Skin epidermis (tissue), 12 donors: ENCODE results near the gene SENP1.

Experiments used
- H3K27ac ChIP-seq, 21 experiments: fragments of 200-600 bp; sonication (generic) in 11 of 21; one replicate each; pipeline ENCODE4 v1.5.0; 2020; ENCODE audit warnings: mild to moderate bottlenecking in 3 of 21, inconsistent platforms in 2 of 21, moderate library complexity in 2 of 21
- H3K4me3 ChIP-seq, 7 experiments: fragments of 200-600 bp; sonication (generic) in 2 of 7; one replicate each; pipeline ENCODE4 v1.5.0; 2020; ENCODE audit warnings: inconsistent platforms in 2 of 7, mild to moderate bottlenecking in 2 of 7, moderate library complexity in 1 of 7

The SENP1 gene

GRCh38 chr12:48024735-48025134, 81.1 kb downstream of the SENP1 start:
- Histone ChIP-seq H3K4me3 (no peak overlapping the region), H3K27ac (no peak overlapping the region)

- Histone ChIP-seq H3K4me3 (no peak overlapping the region), H3K27ac (no peak overlapping the region)
Measured at GRCh38 chr12:48023386-48023785, 82.5 kb downstream of the SENP1 start.

GRCh38 chr12:48022676-48023385, 83.0 kb downstream of the SENP1 start:
- no peak overlapping the region for H3K4me3 ChIP-seq
- no peak overlapping the region for H3K27ac ChIP-seq

GRCh38 chr12:48022180-48022521, 83.7 kb downstream of the SENP1 start:
- H3K27ac ChIP-seq: no peak overlapping the region

GRCh38 chr12:48021485-48022179, 84.2 kb downstream of the SENP1 start:
- H3K4me3 ChIP-seq: no peak overlapping the region
- H3K27ac ChIP-seq: no peak overlapping the region

More at GRCh38 chr12:48022180-48022521, 83.7 kb downstream of the SENP1 start:
- H3K4me3 ChIP-seq: no peak overlapping the region

- H3K4me3 ChIP-seq: no peak overlapping the region
- H3K27ac ChIP-seq: no peak overlapping the region
Measured at GRCh38 chr12:48019639-48020265, 86.1 kb downstream of the SENP1 start.

GRCh38 chr12:48018618-48018995, 87.3 kb downstream of the SENP1 start:
- H3K4me3 ChIP-seq: no peak overlapping the region
- no peak overlapping the region for H3K27ac ChIP-seq

GRCh38 chr12:48017921-48018617, 87.8 kb downstream of the SENP1 start:
- no peak overlapping the region for H3K27ac ChIP-seq
- no peak overlapping the region for H3K4me3 ChIP-seq

- Histone ChIP-seq H3K27ac (no peak overlapping the region), H3K4me3 (no peak overlapping the region)
Measured at GRCh38 chr12:48017496-48017895, 88.4 kb downstream of the SENP1 start.

- no peak overlapping the region for H3K4me3 ChIP-seq
Measured at GRCh38 chr12:48016373-48017020, 89.4 kb downstream of the SENP1 start.

GRCh38 chr12:48015954-48016353, 89.9 kb downstream of the SENP1 start:
- Histone ChIP-seq H3K27ac (no peak overlapping the region), H3K4me3 (no peak overlapping the region)

More at GRCh38 chr12:48016373-48017020, 89.4 kb downstream of the SENP1 start:
- H3K27ac ChIP-seq: no peak overlapping the region

- H3K27ac ChIP-seq: no peak overlapping the region
- no peak overlapping the region for H3K4me3 ChIP-seq
Measured at GRCh38 chr12:48015129-48015528, 90.8 kb downstream of the SENP1 start.

- Histone ChIP-seq H3K27ac (no peak overlapping the region), H3K4me3 (no peak overlapping the region)
Measured at GRCh38 chr12:48013287-48013686, 92.6 kb downstream of the SENP1 start.

GRCh38 chr12:48012070-48012469, 93.8 kb downstream of the SENP1 start:
- H3K4me3 ChIP-seq: no peak overlapping the region
- no peak overlapping the region for H3K27ac ChIP-seq

- H3K27ac ChIP-seq: no peak overlapping the region
Measured at GRCh38 chr12:48010366-48010970, 95.4 kb downstream of the SENP1 start.

GRCh38 chr12:48009471-48009870, 96.4 kb downstream of the SENP1 start:
- no peak overlapping the region for H3K27ac ChIP-seq
- no peak overlapping the region for H3K4me3 ChIP-seq

More at GRCh38 chr12:48010366-48010970, 95.4 kb downstream of the SENP1 start:
- no peak overlapping the region for H3K4me3 ChIP-seq

- no peak overlapping the region for H3K27ac ChIP-seq
Measured at GRCh38 chr12:48008950-48009349, 96.9 kb downstream of the SENP1 start.

GRCh38 chr12:48008349-48008748, 97.5 kb downstream of the SENP1 start:
- H3K27ac ChIP-seq: no peak overlapping the region
- H3K4me3 ChIP-seq: no peak overlapping the region

More at GRCh38 chr12:48008950-48009349, 96.9 kb downstream of the SENP1 start:
- H3K4me3 ChIP-seq: no peak overlapping the region

- no peak overlapping the region for H3K27ac ChIP-seq
- no peak overlapping the region for H3K4me3 ChIP-seq
Measured at GRCh38 chr12:48007206-48007605, 98.7 kb downstream of the SENP1 start.

- no peak overlapping the region for H3K27ac ChIP-seq
Measured at GRCh38 chr12:48005750-48006021, 100.2 kb downstream of the SENP1 start.

More at GRCh38 chr12:48005750-48006021, 100.2 kb downstream of the SENP1 start:
- H3K4me3 ChIP-seq: no peak overlapping the region
